ENCODE results near the gene UGT2A3. TPM values are rescaled to one million over a fixed set of nuclear protein-coding genes. Genes with fewer than 3 reads are reported as not detected.

Gene UGT2A3
- total RNA-seq, 1 donor from 2014 or later = not detected

DNA sequence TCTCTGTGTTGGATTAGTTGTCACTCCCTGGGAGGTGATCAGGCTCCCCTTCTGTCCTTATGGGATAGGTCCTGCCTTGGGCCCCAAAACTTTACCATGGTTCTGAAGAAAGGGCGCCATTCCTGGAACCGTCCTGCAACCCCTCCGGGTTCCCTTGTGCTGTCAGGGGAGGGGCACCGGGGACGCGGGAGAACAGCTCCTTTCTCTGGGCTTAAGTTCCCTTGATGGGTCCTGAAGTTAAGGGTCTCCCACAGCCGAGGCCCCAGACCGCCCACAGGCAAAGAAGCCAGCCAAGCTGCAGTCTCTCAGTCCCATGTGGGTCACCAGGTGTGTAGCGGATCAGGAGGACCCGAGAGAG lies 44.8 kb downstream of the UGT2A3 start:
- no peaks in the 10 kb centered on the region for H3K27me3 ChIP-seq
- H3K9me3 ChIP-seq = no peaks in the 10 kb centered on the region
- H3K27ac ChIP-seq = no peak overlapping the region
- peak overlapping the region in 1 of 2 donors; percentile 25 for H3K4me3 ChIP-seq
- intact Hi-C loops (cut with DNase I) = no loop called here
- TF ChIP-seq, protein P1, sequence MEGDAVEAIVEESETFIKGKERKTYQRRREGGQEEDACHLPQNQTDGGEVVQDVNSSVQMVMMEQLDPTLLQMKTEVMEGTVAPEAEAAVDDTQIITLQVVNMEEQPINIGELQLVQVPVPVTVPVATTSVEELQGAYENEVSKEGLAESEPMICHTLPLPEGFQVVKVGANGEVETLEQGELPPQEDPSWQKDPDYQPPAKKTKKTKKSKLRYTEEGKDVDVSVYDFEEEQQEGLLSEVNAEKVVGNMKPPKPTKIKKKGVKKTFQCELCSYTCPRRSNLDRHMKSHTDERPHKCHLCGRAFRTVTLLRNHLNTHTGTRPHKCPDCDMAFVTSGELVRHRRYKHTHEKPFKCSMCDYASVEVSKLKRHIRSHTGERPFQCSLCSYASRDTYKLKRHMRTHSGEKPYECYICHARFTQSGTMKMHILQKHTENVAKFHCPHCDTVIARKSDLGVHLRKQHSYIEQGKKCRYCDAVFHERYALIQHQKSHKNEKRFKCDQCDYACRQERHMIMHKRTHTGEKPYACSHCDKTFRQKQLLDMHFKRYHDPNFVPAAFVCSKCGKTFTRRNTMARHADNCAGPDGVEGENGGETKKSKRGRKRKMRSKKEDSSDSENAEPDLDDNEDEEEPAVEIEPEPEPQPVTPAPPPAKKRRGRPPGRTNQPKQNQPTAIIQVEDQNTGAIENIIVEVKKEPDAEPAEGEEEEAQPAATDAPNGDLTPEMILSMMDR (IDR thresholded peaks at IDR 0.05) = no peak
- TF ChIP-seq POLR2A (IDR thresholded peaks at IDR 0.05) = no peak
- no peak for TF ChIP-seq POLR2AphosphoS5 (IDR thresholded peaks at IDR 0.05; ENCODE audit: insufficient read depth in 1 of 2, low read depth in 1 of 2)
- no peak for DNase-seq (ENCODE audit: extremely low spot score in 2 of 2)
- H3K36me3 ChIP-seq = no peaks in the 10 kb centered on the region
- peaks cover 16% of the 10 kb centered on the region for H3K4me1 ChIP-seq

DNA sequence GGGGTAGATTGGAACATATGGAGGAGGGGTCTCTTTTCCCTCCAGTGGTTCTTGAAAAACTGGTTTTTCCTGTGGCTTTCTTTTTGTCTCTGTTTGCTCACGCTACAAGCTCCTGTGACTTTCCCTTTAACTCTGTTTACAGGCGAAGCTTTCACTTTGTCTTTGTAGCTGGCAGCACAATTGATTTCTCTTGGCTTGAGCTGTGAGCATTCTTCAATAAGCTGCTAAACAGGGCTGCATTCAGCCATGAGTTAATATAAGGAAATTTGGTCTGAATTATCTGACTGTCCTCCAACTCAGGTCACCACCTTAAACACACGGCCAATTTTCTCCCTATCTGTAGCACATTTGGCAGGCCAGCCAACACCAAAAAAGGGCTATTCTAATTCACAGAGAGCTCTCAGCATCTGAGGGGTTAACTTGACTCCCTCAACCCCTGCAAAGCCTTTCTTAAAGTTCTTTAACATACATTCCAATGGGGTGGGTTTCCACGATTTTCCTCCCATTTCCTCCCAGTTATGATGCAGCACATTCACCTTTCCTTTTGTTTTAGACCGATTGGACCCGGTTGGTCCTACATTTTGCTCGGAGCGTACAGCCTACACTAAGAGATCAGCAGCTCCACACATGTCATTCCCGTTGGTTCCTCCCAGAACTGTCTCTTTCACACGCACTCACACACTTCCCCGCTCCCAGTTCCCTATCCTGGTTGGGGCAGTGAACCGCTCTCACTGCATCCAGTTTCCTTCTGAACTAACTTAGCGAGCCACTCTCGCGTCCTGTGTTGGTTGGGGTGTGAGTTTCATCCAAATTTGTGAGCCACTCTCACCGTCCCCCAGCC lies 45.4 kb downstream of the UGT2A3 start:
- no peak overlapping the region for H3K27ac ChIP-seq
- no peaks in the 10 kb centered on the region for H3K27me3 ChIP-seq
- no peaks in the 10 kb centered on the region for H3K9me3 ChIP-seq
- H3K36me3 ChIP-seq = no peaks in the 10 kb centered on the region
- peaks cover 16% of the 10 kb centered on the region for H3K4me1 ChIP-seq
- peak overlapping the region; percentile 25 to 30 for H3K4me3 ChIP-seq
- intact Hi-C loops (cut with DNase I) = no loop called here
- TF ChIP-seq POLR2AphosphoS5 (IDR thresholded peaks at IDR 0.05; ENCODE audit: insufficient read depth in 1 of 2, low read depth in 1 of 2) = no peak
- TF ChIP-seq, protein P1 (IDR thresholded peaks at IDR 0.05) = no peak
- no peak for DNase-seq (ENCODE audit: extremely low spot score in 2 of 2)

DNA sequence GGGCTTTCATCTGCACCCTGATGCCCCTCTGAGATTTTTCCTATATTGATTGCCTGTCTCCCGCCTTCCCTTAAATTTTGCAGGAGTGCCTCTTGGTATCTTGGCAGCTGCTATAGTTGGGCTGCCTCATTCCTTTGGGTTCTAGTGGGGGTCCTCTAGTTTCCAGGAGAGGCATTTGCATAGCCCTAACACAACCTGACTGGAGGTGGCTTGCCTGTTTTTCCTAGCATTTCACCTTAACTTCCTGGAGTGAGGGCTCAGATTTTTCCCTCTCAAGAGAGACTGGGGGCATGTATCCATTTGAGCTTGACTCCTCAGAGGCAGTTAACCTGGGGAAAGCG lies 46.0 kb downstream of the UGT2A3 start:
- peak overlapping the region in 1 of 2 donors; percentile 25 for H3K4me3 ChIP-seq
- DNase-seq (ENCODE audit: extremely low spot score in 2 of 2) = no peak
- H3K9me3 ChIP-seq = no peaks in the 10 kb centered on the region
- intact Hi-C loops (cut with DNase I) = no loop called here
- H3K36me3 ChIP-seq = no peaks in the 10 kb centered on the region
- TF ChIP-seq POLR2A (IDR thresholded peaks at IDR 0.05) (no peak), POLR2AphosphoS5 (IDR thresholded peaks at IDR 0.05; ENCODE audit: insufficient read depth in 1 of 2, low read depth in 1 of 2) (no peak)
- TF ChIP-seq, protein P1 (IDR thresholded peaks at IDR 0.05) = no peak
- no peak overlapping the region for H3K27ac ChIP-seq
- no peaks in the 10 kb centered on the region for H3K27me3 ChIP-seq
- peaks cover 16% of the 10 kb centered on the region for H3K4me1 ChIP-seq

GRCh38 chr4:68904786-68905185 lies 46.8 kb downstream of the UGT2A3 start:
- no peak overlapping the region for H3K4me3 ChIP-seq
- no peaks in the 10 kb centered on the region for H3K9me3 ChIP-seq
- no peaks in the 10 kb centered on the region for H3K36me3 ChIP-seq
- peaks cover 16% of the 10 kb centered on the region for H3K4me1 ChIP-seq
- intact Hi-C loops (cut with DNase I) = no loop called here
- DNase-seq (ENCODE audit: extremely low spot score in 2 of 2) = no peak
- no peak for TF ChIP-seq POLR2AphosphoS5 (IDR thresholded peaks at IDR 0.05; ENCODE audit: insufficient read depth in 1 of 2, low read depth in 1 of 2)
- H3K27ac ChIP-seq = no peak overlapping the region
- no peaks in the 10 kb centered on the region for H3K27me3 ChIP-seq

DNA sequence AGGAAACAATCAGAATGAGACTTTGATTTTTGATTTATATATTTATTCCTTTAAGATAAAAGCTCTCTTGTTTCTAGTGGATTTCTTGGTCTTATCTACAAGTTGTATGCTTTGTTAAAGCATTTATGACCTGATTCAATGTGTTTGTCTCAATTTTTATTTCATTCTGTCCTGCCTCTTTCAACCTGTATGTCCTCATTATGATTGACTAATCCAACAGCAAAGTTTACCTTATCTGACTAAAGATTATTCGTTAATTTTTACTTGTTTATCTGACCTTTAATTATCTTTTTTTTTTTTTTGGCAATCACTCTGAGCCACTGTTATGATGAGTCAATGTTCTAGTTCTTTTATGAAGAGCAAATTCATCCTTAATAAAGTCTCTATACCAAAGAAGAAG lies 54.9 kb downstream of the UGT2A3 start:
- TF ChIP-seq, protein P1 (IDR thresholded peaks at IDR 0.05) = no peak
- TF ChIP-seq POLR2A (IDR thresholded peaks at IDR 0.05) (no peak), POLR2AphosphoS5 (IDR thresholded peaks at IDR 0.05; ENCODE audit: insufficient read depth in 1 of 2, low read depth in 1 of 2) (no peak)
- Histone ChIP-seq H3K27ac (no peak overlapping the region), H3K4me3 (no peak overlapping the region), H3K27me3 (no peaks in the 10 kb centered on the region), H3K9me3 (no peaks in the 10 kb centered on the region), H3K4me1 (no peaks in the 10 kb centered on the region), H3K36me3 (no peaks in the 10 kb centered on the region)
- intact Hi-C loops (cut with DNase I) = no loop called here
- no peak for DNase-seq (ENCODE audit: extremely low spot score in 2 of 2)

Measured in vagina (tissue), 2 donors.